ENCODE measurements around the gene PEX14.

DNA sequence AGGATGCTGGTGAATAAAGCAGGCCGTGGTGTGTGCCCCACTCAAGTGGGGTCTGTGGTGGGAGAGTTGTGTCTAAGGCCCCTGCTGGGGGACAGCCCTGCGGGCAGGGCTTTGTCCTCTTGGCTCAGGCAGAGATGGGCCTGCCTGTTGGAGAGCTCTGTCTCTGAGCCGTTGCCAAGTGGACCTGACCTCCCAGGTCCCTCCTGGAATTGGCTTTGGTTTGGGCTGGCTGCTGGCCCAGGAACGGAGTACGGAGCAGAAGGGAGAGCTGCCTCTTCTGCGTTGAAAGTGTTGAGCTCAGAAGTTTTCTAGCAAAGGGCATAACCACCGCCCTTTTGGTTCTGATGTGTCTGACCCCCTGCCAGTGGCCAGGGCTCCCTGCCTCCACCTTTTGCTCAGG is 153.9 kb downstream of the PEX14 start:
- TF ChIP-seq, protein P1, sequence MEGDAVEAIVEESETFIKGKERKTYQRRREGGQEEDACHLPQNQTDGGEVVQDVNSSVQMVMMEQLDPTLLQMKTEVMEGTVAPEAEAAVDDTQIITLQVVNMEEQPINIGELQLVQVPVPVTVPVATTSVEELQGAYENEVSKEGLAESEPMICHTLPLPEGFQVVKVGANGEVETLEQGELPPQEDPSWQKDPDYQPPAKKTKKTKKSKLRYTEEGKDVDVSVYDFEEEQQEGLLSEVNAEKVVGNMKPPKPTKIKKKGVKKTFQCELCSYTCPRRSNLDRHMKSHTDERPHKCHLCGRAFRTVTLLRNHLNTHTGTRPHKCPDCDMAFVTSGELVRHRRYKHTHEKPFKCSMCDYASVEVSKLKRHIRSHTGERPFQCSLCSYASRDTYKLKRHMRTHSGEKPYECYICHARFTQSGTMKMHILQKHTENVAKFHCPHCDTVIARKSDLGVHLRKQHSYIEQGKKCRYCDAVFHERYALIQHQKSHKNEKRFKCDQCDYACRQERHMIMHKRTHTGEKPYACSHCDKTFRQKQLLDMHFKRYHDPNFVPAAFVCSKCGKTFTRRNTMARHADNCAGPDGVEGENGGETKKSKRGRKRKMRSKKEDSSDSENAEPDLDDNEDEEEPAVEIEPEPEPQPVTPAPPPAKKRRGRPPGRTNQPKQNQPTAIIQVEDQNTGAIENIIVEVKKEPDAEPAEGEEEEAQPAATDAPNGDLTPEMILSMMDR (IDR thresholded peaks at IDR 0.05; ENCODE audit: low read length) = no peak
- no peak for TF ChIP-seq EZH2 (IDR thresholded peaks at IDR 0.05; ENCODE audit: borderline replicate concordance, low read length)
